Nephron (organoid): ENCODE data around the gene MAD1L1.

Source experiments
- H3K27ac Mint-ChIP-seq, 3 experiments: 2 replicates each; pipeline ENCODE4 v1.8.0; 2020; ENCODE audit warnings: mixed read lengths in 3 of 3, mild to moderate bottlenecking in 2 of 3, moderate library complexity in 1 of 3
- H3K27me3 Mint-ChIP-seq: 2 replicates; pipeline ENCODE4 v1.8.0; 2021; ENCODE audit warnings: low read depth, mild to moderate bottlenecking, moderate library complexity, mixed read lengths
- H3K36me3 Mint-ChIP-seq: 2 replicates; pipeline ENCODE4 v1.8.0; 2020; ENCODE audit warnings: low read depth, mixed read lengths
- H3K4me1 Mint-ChIP-seq: 2 replicates; pipeline ENCODE4 v1.8.0; 2020; ENCODE audit warnings: mixed read lengths
- H3K4me3 Mint-ChIP-seq, 3 experiments: 2 replicates each; pipeline ENCODE4 v1.8.0; 2020; ENCODE audit warnings: mild to moderate bottlenecking in 3 of 3, mixed read lengths in 3 of 3, moderate library complexity in 2 of 3
- H3K9me3 Mint-ChIP-seq: 2 replicates; pipeline ENCODE4 v1.8.0; 2020; ENCODE audit warnings: mixed read lengths
- CTCF ChIP-seq, 3 experiments: fragments of 200-600 bp; sonication (generic); IDR thresholded peaks; one replicate each; pipeline ENCODE4 v1.5.0; 2021; ENCODE audit warnings: antibody characterized with exemption in 3 of 3; ENCODE audit not compliant: unreplicated experiment in 3 of 3

The MAD1L1 gene

DNA sequence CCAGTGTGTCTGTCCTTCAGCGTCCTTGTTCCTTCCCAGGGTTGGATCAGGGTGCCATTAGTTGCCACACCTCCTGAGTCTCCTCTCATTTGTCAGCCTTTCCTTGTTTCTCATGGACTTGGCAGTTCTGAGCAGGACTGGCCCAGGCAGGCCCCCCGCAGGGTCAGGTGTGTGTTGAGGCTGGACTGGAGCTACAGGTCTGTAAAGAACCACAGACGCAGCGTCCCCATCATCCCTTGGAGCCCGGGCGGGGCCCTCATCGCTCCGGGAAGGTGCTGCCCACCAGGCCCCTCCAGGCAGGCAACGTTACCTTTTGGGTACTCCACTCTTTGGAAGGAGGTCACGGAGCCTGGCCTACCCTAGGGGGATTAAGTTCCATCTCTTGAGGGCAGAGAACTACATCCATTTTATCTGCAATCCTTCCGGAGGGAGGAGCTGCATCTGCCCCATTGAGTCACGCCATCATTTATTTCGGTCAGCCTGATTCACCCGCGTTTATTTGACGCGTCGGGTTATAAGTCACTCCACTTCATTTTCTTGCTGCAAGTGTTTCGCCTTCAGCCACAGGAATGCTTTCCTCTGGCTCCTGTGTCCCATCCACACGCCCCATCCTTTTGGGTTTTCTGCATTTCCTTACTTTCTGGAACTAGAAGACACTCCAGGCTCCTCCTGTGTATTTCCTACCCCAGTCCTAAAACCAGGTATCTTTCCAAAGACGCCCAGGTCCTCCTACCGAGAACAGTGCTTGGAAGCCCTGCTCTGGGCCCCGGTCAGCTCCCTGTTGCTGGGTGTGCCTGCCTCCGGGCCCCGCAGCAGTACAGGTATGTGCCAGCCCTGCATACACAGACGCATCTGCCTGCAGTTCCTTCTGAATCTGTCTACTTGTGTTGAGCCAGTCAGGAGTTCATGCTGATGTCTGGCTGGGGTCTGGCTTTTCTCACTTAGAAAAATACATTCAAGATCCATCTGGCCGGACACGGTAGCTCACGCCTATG, 141.9 kb downstream of the MAD1L1 start:
- Mint-ChIP-seq H3K4me1 (peaks cover 14% of the 10 kb centered on the region), H3K4me3 (no peak overlapping the region), H3K36me3 (peaks cover 21% of the 10 kb centered on the region), H3K27ac (no peak overlapping the region), H3K27me3 (peaks cover 2% of the 10 kb centered on the region), H3K9me3 (no peaks in the 10 kb centered on the region)
- no peak for TF ChIP-seq CTCF (IDR thresholded peaks at IDR 0.05; ENCODE audit: unreplicated experiment in 3 of 3)

DNA sequence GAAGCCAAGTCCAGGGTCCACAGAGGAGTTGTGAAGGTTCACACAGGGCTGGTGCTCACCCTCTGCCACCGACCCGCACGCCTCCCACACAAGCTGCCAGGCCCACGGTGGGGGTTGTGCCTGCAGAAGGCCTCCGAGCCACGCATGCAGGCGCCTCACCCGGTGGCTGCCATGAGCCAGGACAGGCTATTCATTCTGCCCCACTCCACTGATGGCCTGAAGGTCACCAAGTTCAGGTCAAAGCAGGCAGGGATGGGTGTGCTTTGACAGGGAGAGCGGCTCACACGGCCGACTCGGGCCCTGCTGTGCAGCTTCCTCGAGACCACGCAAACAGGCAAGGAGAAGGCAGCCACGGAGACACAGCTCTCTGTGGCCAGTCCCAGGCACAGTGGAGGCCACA, 143.9 kb downstream of the MAD1L1 start:
- no peak overlapping the region for H3K4me3 Mint-ChIP-seq
- H3K36me3 Mint-ChIP-seq: peaks cover 29% of the 10 kb centered on the region
- H3K9me3 Mint-ChIP-seq: no peaks in the 10 kb centered on the region
- H3K27me3 Mint-ChIP-seq: peaks cover 7% of the 10 kb centered on the region
- no peak overlapping the region for H3K27ac Mint-ChIP-seq
- peaks cover 16% of the 10 kb centered on the region for H3K4me1 Mint-ChIP-seq
- TF ChIP-seq CTCF (IDR thresholded peaks at IDR 0.05; ENCODE audit: unreplicated experiment in 3 of 3): no peak

DNA sequence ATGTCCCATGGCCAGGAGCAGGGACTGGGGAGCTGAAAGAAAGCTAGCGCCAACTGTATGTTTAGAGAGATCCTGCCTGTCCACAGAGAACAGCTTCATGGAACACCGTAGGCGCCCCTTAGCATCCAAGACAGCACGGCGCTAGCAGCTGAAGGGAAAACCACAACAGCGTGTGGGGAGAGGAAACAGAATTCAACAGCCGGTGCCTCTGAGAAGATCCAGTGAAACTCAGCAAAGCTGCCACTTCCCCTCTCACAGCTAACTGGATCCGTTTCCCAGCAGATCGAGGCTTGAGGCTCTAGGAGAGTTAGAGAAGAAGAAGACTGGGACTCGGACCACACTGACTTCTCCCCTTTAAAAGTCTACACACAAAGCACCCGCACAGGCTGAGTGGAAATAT, 145.0 kb downstream of the MAD1L1 start:
- peaks cover 11% of the 10 kb centered on the region for H3K27me3 Mint-ChIP-seq
- H3K9me3 Mint-ChIP-seq: no peaks in the 10 kb centered on the region
- no peak overlapping the region for H3K27ac Mint-ChIP-seq
- peaks cover 29% of the 10 kb centered on the region for H3K36me3 Mint-ChIP-seq
- H3K4me3 Mint-ChIP-seq: no peak overlapping the region
- no peak for TF ChIP-seq CTCF (IDR thresholded peaks at IDR 0.05; ENCODE audit: unreplicated experiment in 3 of 3)
- peaks cover 18% of the 10 kb centered on the region for H3K4me1 Mint-ChIP-seq

DNA sequence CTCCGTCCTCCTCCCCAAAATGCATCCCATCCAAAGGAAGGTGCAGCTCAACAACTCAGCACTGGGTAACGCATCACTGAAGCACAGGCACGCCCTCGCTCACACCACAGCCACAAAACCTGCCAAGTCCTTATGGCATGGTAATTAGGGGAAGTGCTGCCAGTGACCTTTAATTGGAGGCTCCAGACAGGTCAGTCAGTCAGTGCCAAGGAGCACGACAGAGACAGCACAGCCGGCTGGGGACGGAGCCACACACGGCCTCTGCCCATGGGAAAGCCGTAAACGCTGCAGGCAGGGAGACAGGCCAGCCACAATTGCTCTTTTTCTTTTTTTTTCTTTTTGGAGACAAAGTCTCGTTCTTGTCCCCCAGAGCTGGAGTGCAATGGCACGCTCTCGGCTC, 146.5 kb downstream of the MAD1L1 start:
- peaks cover 11% of the 10 kb centered on the region for H3K27me3 Mint-ChIP-seq
- H3K27ac Mint-ChIP-seq: no peak overlapping the region
- no peak for TF ChIP-seq CTCF (IDR thresholded peaks at IDR 0.05; ENCODE audit: unreplicated experiment in 3 of 3)
- H3K4me3 Mint-ChIP-seq: no peak overlapping the region
- no peaks in the 10 kb centered on the region for H3K9me3 Mint-ChIP-seq
- H3K36me3 Mint-ChIP-seq: peaks cover 21% of the 10 kb centered on the region
- H3K4me1 Mint-ChIP-seq: peaks cover 30% of the 10 kb centered on the region

DNA sequence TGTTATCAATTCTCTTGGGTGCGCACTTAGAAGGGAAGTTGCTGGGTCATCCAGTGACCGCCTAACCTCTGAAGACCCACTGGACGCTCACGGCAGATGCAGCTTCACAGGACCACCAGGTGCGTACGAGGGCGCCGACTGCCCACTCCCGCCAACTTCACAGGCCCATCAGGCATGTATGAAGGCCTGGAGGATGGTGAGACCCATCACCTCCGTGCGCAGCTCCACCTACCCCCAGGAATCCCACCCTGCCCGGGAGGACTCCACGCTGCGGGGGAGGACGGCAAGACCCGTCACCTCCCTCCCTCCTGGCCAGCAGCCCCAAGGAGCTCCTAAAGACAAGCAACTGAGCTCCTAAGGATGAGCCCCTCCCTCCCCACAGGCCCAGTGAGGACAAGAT, 146.9 kb downstream of the MAD1L1 start:
- Mint-ChIP-seq H3K4me3 (no peak overlapping the region), H3K9me3 (no peaks in the 10 kb centered on the region), H3K27ac (no peak overlapping the region), H3K4me1 (peaks cover 34% of the 10 kb centered on the region), H3K27me3 (peaks cover 11% of the 10 kb centered on the region), H3K36me3 (peaks cover 21% of the 10 kb centered on the region)
- no peak for TF ChIP-seq CTCF (IDR thresholded peaks at IDR 0.05; ENCODE audit: unreplicated experiment in 3 of 3)
